SK-N-MC (cell line): Measurements from ENCODE around the gene MSX1.

Experiments used
- DNase-seq: peaks from one replicate; pipeline ENCODE4 v3.0.0-alpha.2; 2011; ENCODE audit warnings: low read depth, low spot score
- H3K27ac ChIP-seq: fragments of 200-600 bp; sonication (generic); 2 replicates; pipeline ENCODE4 v1.5.1; 2016; ENCODE audit warnings: mixed run types
- H3K36me3 ChIP-seq: fragments of 200-600 bp; sonication (generic); 2 replicates; pipeline ENCODE4 v1.6.1; 2017; ENCODE audit warnings: antibody characterized with exemption, low read length, mixed read lengths; ENCODE audit not compliant: insufficient read depth
- H3K4me3 ChIP-seq: fragments of 200-600 bp; sonication (generic); 2 replicates; pipeline ENCODE4 v1.5.1; 2016
- H3K9ac ChIP-seq: fragments of 200-600 bp; sonication (generic); 2 replicates; pipeline ENCODE4 v1.8.0; 2017; ENCODE audit warnings: mixed run types, mixed read lengths; ENCODE audit not compliant: insufficient read length
- H3K9me3 ChIP-seq: fragments of 200-600 bp; sonication (generic); 2 replicates; pipeline ENCODE4 v1.6.1; 2017; ENCODE audit warnings: low read depth, mild to moderate bottlenecking, antibody characterized with exemption, low read length, moderate library complexity, mixed read lengths
- EZH2 ChIP-seq: fragments of 200-600 bp; sonication (generic); IDR thresholded peaks from one replicate; pipeline ENCODE4 v1.6.1; 2017; ENCODE audit warnings: antibody characterized with exemption
- FOXP2 ChIP-seq: optimal IDR thresholded peaks from 2 replicates; pipeline ENCODE3; 2011; ENCODE audit warnings: mild to moderate bottlenecking, moderate library complexity; ENCODE audit not compliant: insufficient read depth; ENCODE audit errors: extremely low read length, control extremely low read depth
- POLR2AphosphoS5 ChIP-seq: IDR thresholded peaks from 2 replicates; pipeline ENCODE4 v1.6.1; 2012; ENCODE audit warnings: mild to moderate bottlenecking, low read depth, low read length, borderline replicate concordance

The MSX1 gene

GRCh38 chr4:4853921-4854648 lies 5.4 kb upstream of the MSX1 start:
- Histone ChIP-seq H3K4me3 (no peak overlapping the region), H3K9ac (no peak overlapping the region), H3K36me3 (no peaks in the 10 kb centered on the region), H3K9me3 (no peaks in the 10 kb centered on the region), H3K27ac (no peak overlapping the region)
- DNase-seq, result no peak
- no peak for TF ChIP-seq POLR2AphosphoS5

- H3K9ac ChIP-seq, result no peak overlapping the region
- H3K27ac ChIP-seq, result no peak overlapping the region
- TF ChIP-seq FOXP2, result no peak
- no peak for TF ChIP-seq EZH2
- TF ChIP-seq POLR2AphosphoS5, result no peak
- no peaks in the 10 kb centered on the region for H3K36me3 ChIP-seq
- DNase-seq, result no peak
- H3K4me3 ChIP-seq, result no peak overlapping the region
- H3K9me3 ChIP-seq, result no peaks in the 10 kb centered on the region
Observed at GRCh38 chr4:4854649-4855295, 4.7 kb upstream of the MSX1 start.

- no peaks in the 10 kb centered on the region for H3K36me3 ChIP-seq
- DNase-seq, result no peak
- no peak for TF ChIP-seq EZH2
- TF ChIP-seq FOXP2, result no peak
- TF ChIP-seq POLR2AphosphoS5, result no peak
- H3K4me3 ChIP-seq, result no peak overlapping the region
- H3K27ac ChIP-seq, result no peak overlapping the region
- H3K9me3 ChIP-seq, result no peaks in the 10 kb centered on the region
- no peak overlapping the region for H3K9ac ChIP-seq
Observed at GRCh38 chr4:4855301-4856070, 4.0 kb upstream of the MSX1 start.

GRCh38 chr4:4856071-4857000 lies 3.1 kb upstream of the MSX1 start:
- no peaks in the 10 kb centered on the region for H3K9me3 ChIP-seq
- TF ChIP-seq POLR2AphosphoS5 (no peak), EZH2 (no peak), FOXP2 (no peak)
- no peak overlapping the region for H3K9ac ChIP-seq
- no peak overlapping the region for H3K4me3 ChIP-seq
- DNase-seq, result no peak
- no peak overlapping the region for H3K27ac ChIP-seq
- H3K36me3 ChIP-seq, result 0 out of 2 replicates have a peak, but pooled peaks cover under 1% of the 10 kb centered on the region

GRCh38 chr4:4857001-4857808 lies 2.3 kb upstream of the MSX1 start:
- Histone ChIP-seq H3K4me3 (no peak overlapping the region), H3K36me3 (peaks cover 6% of the 10 kb centered on the region; the same call in 1 of the 2 replicates), H3K9me3 (no peaks in the 10 kb centered on the region), H3K9ac (no peak overlapping the region), H3K27ac (no peak overlapping the region)
- TF ChIP-seq POLR2AphosphoS5, result no peak
- no peak for TF ChIP-seq FOXP2
- no peak for TF ChIP-seq EZH2
- DNase-seq, result no peak

- no peak overlapping the region for H3K4me3 ChIP-seq
- no peak overlapping the region for H3K27ac ChIP-seq
- H3K9me3 ChIP-seq, result no peaks in the 10 kb centered on the region
- no peak for DNase-seq
- TF ChIP-seq EZH2 (no peak), FOXP2 (no peak), POLR2AphosphoS5 (no peak)
- H3K36me3 ChIP-seq, result peaks cover 14% of the 10 kb centered on the region; the same call in 1 of the 2 replicates
- no peak overlapping the region for H3K9ac ChIP-seq
Observed at GRCh38 chr4:4857809-4858508, 1.5 kb upstream of the MSX1 start.

GRCh38 chr4:4858527-4859324 lies 739 bp upstream of the MSX1 start:
- H3K9ac ChIP-seq, result peak overlapping the region; percentile 71
- DNase-seq, result no peak
- TF ChIP-seq FOXP2, result no peak
- TF ChIP-seq POLR2AphosphoS5, result no peak
- TF ChIP-seq EZH2, result no peak
- H3K9me3 ChIP-seq, result no peaks in the 10 kb centered on the region
- H3K27ac ChIP-seq, result peak overlapping the region; percentile 69; the same call in 1 of the 2 replicates
- H3K4me3 ChIP-seq, result peak overlapping the region; percentile 87
- peaks cover 15% of the 10 kb centered on the region; the same call in 1 of the 2 replicates for H3K36me3 ChIP-seq
